HepG2 (cell line): ENCODE data around the gene CD6. TPM values are rescaled to one million over a fixed set of nuclear protein-coding genes. Genes with fewer than 3 reads are reported as not detected.

Source experiments
- CAMTA2 ChIP-seq: sonication (generic); formaldehyde crosslinking; IDR thresholded peaks from 2 replicates; pipeline ENCODE4 v1.4.0; 2020; ENCODE audit warnings: mild to moderate bottlenecking, missing genetic modification reagents, borderline replicate concordance
- DNMT3B ChIP-seq: conservative IDR thresholded peaks from 2 replicates; pipeline ENCODE4 v1.6.1; 2016; ENCODE audit warnings: missing biosample characterization, control low read depth
- ELF4 ChIP-seq: sonication (generic); formaldehyde crosslinking; IDR thresholded peaks from 2 replicates; pipeline ENCODE4 v1.5.0; 2020; ENCODE audit warnings: missing genetic modification reagents, mild to moderate bottlenecking, moderate library complexity, borderline replicate concordance
- HNRNPUL1 ChIP-seq: fragments of 200-400 bp; formaldehyde crosslinking; IDR thresholded peaks from 2 replicates; pipeline ENCODE4 v1.6.1; 2017; ENCODE audit warnings: low read depth, mild to moderate bottlenecking, low read length, moderate library complexity
- NAIF1 ChIP-seq: sonication (generic); formaldehyde crosslinking; IDR thresholded peaks from 2 replicates; pipeline ENCODE4 v1.5.0; 2020; ENCODE audit warnings: mild to moderate bottlenecking, missing genetic modification reagents, borderline replicate concordance
- NFKBIZ ChIP-seq: IDR thresholded peaks from 2 replicates; pipeline ENCODE4 v1.6.1; 2018; ENCODE audit warnings: missing genetic modification reagents, missing compliant biosample characterization
- REPIN1 ChIP-seq: sonication (generic); formaldehyde crosslinking; IDR thresholded peaks from 2 replicates; pipeline ENCODE4 v1.8.0; 2022; ENCODE audit warnings: missing genetic modification reagents, low read depth, mild to moderate bottlenecking, borderline replicate concordance
- polyA plus RNA-seq, 8 experiments: library from polyadenylated mRNA; depleted of rRNA in 3 of 8; stranded (reverse) in 7 of 8; unstranded in 1 of 8; fragments of >200 nt; fragmentation: Illumina TruSeq in 4 of 8; extraction: Trizol in 4 of 8; gene quantifications; 2 replicates each; pipeline versions ENCODE4 v1.2.1 to v1.2.3, GENCODE V29; 2011 to 2016; ENCODE audit warnings: low read depth in 4 of 8, missing spikeins in 1 of 8, mixed read lengths in 1 of 8; ENCODE audit not compliant: insufficient read depth in 1 of 8
- total RNA-seq, 5 experiments: library from RNA; depleted of rRNA; stranded (reverse); fragments of >200 nt; fragmentation: Illumina TruSeq; extraction: Trizol; gene quantifications; 2 replicates each; pipeline ENCODE4 v1.2.3, GENCODE V29; 2016; ENCODE audit warnings: low read depth in 1 of 5
- TF ChIP-seq, protein P1 (sequence below): sonication (generic); formaldehyde crosslinking; IDR thresholded peaks from 2 replicates; pipeline ENCODE4 v1.5.0; 2020; ENCODE audit warnings: mild to moderate bottlenecking, missing genetic modification reagents
- TF ChIP-seq, protein P2 (sequence below): sonication (generic); formaldehyde crosslinking; IDR thresholded peaks from 2 replicates; pipeline ENCODE4 v1.5.0; 2020; ENCODE audit warnings: mild to moderate bottlenecking, missing genetic modification reagents
- TF ChIP-seq, protein P3 (sequence below): sonication (generic); formaldehyde crosslinking; IDR thresholded peaks from 2 replicates; pipeline ENCODE4 v1.4.0; 2020; ENCODE audit warnings: missing genetic modification reagents; ENCODE audit errors: not compliant biosample characterization

The CD6 gene
- total and polyA plus RNA-seq, 2 of the 13 experiments (the other 11 are each of a cell fraction or from before 2014, with no cell fraction given) = not detected

GRCh38 chr11:61041755-61042518 lies 70.5 kb downstream of the CD6 start (continued):
- TF ChIP-seq, protein P1, sequence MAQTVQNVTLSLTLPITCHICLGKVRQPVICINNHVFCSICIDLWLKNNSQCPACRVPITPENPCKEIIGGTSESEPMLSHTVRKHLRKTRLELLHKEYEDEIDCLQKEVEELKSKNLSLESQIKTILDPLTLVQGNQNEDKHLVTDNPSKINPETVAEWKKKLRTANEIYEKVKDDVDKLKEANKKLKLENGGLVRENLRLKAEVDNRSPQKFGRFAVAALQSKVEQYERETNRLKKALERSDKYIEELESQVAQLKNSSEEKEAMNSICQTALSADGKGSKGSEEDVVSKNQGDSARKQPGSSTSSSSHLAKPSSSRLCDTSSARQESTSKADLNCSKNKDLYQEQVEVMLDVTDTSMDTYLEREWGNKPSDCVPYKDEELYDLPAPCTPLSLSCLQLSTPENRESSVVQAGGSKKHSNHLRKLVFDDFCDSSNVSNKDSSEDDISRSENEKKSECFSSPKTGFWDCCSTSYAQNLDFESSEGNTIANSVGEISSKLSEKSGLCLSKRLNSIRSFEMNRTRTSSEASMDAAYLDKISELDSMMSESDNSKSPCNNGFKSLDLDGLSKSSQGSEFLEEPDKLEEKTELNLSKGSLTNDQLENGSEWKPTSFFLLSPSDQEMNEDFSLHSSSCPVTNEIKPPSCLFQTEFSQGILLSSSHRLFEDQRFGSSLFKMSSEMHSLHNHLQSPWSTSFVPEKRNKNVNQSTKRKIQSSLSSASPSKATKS (CRISPR knock-in tag) = no peak
- no peak for TF ChIP-seq CAMTA2 (CRISPR knock-in tag)
- no peak for TF ChIP-seq REPIN1
- no peak for TF ChIP-seq DNMT3B (CRISPR knock-in tag)
- TF ChIP-seq NAIF1 (CRISPR knock-in tag) = no peak
- no peak for TF ChIP-seq NFKBIZ (CRISPR knock-in tag)
- TF ChIP-seq, protein P2, sequence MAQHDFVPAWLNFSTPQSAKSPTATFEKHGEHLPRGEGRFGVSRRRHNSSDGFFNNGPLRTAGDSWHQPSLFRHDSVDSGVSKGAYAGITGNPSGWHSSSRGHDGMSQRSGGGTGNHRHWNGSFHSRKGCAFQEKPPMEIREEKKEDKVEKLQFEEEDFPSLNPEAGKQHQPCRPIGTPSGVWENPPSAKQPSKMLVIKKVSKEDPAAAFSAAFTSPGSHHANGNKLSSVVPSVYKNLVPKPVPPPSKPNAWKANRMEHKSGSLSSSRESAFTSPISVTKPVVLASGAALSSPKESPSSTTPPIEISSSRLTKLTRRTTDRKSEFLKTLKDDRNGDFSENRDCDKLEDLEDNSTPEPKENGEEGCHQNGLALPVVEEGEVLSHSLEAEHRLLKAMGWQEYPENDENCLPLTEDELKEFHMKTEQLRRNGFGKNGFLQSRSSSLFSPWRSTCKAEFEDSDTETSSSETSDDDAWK (CRISPR knock-in tag) = no peak
- TF ChIP-seq, protein P3, sequence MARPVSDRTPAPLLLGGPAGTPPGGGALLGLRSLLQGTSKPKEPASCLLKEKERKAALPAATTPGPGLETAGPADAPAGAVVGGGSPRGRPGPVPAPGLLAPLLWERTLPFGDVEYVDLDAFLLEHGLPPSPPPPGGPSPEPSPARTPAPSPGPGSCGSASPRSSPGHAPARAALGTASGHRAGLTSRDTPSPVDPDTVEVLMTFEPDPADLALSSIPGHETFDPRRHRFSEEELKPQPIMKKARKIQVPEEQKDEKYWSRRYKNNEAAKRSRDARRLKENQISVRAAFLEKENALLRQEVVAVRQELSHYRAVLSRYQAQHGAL = no peak
- TF ChIP-seq ELF4 (CRISPR knock-in tag) = no peak
- no peak for TF ChIP-seq HNRNPUL1
- TF ChIP-seq, all 625 proteins: peak for 0
